Measurements from ENCODE around the gene PCNT. TPM values are rescaled to one million over a fixed set of nuclear protein-coding genes. Genes with fewer than 3 reads are reported as not detected.

PCNT gene
- total and polyA plus RNA-seq, 2 experiments from 2014 or later = 14.9 to 23.8 TPM

DNA sequence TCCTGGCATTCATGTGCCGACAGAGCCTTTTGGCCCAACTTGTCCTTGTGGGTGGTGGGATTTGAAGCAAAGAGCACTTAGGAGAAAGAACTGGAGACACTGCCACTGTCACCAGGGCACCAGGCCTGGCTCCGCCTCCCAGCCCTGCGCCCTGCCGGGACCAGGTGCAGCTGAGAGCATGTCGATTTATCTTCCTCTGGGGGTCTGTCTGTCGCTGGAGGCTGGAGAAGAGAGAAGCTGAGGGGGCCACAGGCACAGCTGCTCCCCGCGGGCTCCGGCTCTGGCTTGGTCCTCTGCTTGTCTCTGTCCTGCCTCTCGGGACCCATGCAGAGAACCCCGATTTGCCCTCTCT lies 28.2 kb downstream of the PCNT start:
- TF ChIP-seq EZH2phosphoT487 (IDR thresholded peaks at IDR 0.05; ENCODE audit: insufficient read depth, low read depth) (no peak), EZH2 (IDR thresholded peaks at IDR 0.05; ENCODE audit: insufficient read depth, poor library complexity, severe bottlenecking) (no peak)
- Histone ChIP-seq H3K27ac (no peak overlapping the region), H3K36me3 (ENCODE audit: low read depth) (peaks cover 29% of the 10 kb centered on the region), H2AFZ (no peak overlapping the region), H3K4me2 (ENCODE audit: unreplicated experiment) (no peak overlapping the region), H3K4me1 (ENCODE audit: insufficient read depth) (no peaks in the 10 kb centered on the region), H3K79me2 (ENCODE audit: insufficient read depth) (no peaks in the 10 kb centered on the region), H3F3A (ENCODE audit: insufficient read depth) (no peaks in the 10 kb centered on the region), H3K4me3 (no peak overlapping the region), H3K9me2 (ENCODE audit: insufficient read depth) (no peaks in the 10 kb centered on the region), H3K9ac (no peak overlapping the region), H4K20me1 (ENCODE audit: insufficient read depth) (no peaks in the 10 kb centered on the region), H3K9me3 (ENCODE audit: low read depth) (no peaks in the 10 kb centered on the region), H3K27me3 (replicated peaks; ENCODE audit: insufficient read depth) (no peaks in the 10 kb centered on the region)
- in situ Hi-C loops (cut with MboI) = no loop called here
- no peak for DNase-seq
- WGBS, 2 experiments (ENCODE audit: low coverage in 1 of 2, low lambda C conversion rate in 2 of 2, missing lambda C conversion rate in 2 of 2) = 95 to 96% methylated on average over 10 to 11 of the region's 11 CpGs

DNA sequence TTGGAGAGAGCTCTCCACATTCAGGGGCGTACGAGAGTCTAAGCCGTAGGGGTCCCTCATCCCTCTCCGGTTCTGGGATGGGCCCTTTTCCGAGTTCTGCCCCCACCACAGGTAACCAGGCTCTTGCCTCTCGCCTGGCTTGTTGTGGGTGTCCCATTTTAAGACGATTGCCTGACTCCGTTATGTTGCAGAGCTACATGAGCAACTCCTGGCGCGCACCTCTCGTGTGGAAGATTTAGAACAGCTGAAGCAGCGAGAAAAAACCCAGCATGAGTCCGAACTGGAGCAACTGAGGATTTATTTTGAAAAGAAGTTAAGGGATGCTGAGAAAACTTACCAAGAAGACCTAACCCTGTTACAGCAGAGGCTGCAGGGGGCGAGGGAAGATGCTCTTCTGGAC lies 29.0 kb downstream of the PCNT start:
- H3K4me3 ChIP-seq = no peak overlapping the region
- no peak overlapping the region for H2AFZ ChIP-seq
- in situ Hi-C loops (cut with MboI) = no loop called here
- H3K4me2 ChIP-seq (ENCODE audit: unreplicated experiment) = no peak overlapping the region
- no peaks in the 10 kb centered on the region for H3K4me1 ChIP-seq (ENCODE audit: insufficient read depth)
- TF ChIP-seq EZH2phosphoT487 (IDR thresholded peaks at IDR 0.05; ENCODE audit: insufficient read depth, low read depth) = no peak
- TF ChIP-seq EZH2 (IDR thresholded peaks at IDR 0.05; ENCODE audit: insufficient read depth, poor library complexity, severe bottlenecking) = no peak
- no peak overlapping the region for H3K27ac ChIP-seq
- H3K9me3 ChIP-seq (ENCODE audit: low read depth) = no peaks in the 10 kb centered on the region
- H3K9me2 ChIP-seq (ENCODE audit: insufficient read depth) = no peaks in the 10 kb centered on the region
- no peaks in the 10 kb centered on the region for H3K27me3 ChIP-seq (replicated peaks; ENCODE audit: insufficient read depth)
- H3K36me3 ChIP-seq (ENCODE audit: low read depth) = peaks cover 24% of the 10 kb centered on the region
- H3F3A ChIP-seq (ENCODE audit: insufficient read depth) = no peaks in the 10 kb centered on the region
- H3K79me2 ChIP-seq (ENCODE audit: insufficient read depth) = no peaks in the 10 kb centered on the region
- H4K20me1 ChIP-seq (ENCODE audit: insufficient read depth) = no peaks in the 10 kb centered on the region
- no peak for DNase-seq
- H3K9ac ChIP-seq = no peak overlapping the region
- 89 to 90% methylated on average over 14 of the region's 14 CpGs for WGBS, 2 experiments (ENCODE audit: low coverage in 1 of 2, low lambda C conversion rate in 2 of 2, missing lambda C conversion rate in 2 of 2)

DNA sequence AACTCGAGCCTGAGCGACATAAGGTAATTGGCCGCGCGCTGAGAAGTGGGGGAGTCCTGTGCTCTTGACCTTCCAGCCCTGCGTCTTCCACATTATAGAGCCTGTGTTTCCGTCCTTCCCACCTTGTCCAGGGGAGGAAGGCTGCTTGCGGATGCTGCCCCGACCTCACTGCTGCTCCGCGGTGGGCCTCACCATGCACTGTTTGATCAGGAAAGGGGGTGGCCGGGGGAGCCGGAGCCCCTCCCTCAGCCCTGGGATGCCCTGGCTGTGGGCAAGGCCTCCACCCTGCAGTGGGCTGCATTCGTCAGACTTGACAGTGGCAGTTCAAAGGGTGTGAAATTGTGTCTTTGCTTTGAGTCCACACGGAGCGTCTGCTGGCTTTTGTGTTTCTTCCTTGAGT lies 30.1 kb downstream of the PCNT start:
- no peak overlapping the region for H3K27ac ChIP-seq
- no peak for DNase-seq
- H3K4me3 ChIP-seq = no peak overlapping the region
- H3K9me2 ChIP-seq (ENCODE audit: insufficient read depth) = no peaks in the 10 kb centered on the region
- WGBS, 2 experiments (ENCODE audit: low coverage in 1 of 2, low lambda C conversion rate in 2 of 2, missing lambda C conversion rate in 2 of 2) = 90 to 91% methylated on average over 14 to 16 of the region's 16 CpGs
- no peaks in the 10 kb centered on the region for H4K20me1 ChIP-seq (ENCODE audit: insufficient read depth)
- H3F3A ChIP-seq (ENCODE audit: insufficient read depth) = no peaks in the 10 kb centered on the region
- no peaks in the 10 kb centered on the region for H3K4me1 ChIP-seq (ENCODE audit: insufficient read depth)
- peaks cover 18% of the 10 kb centered on the region for H3K36me3 ChIP-seq (ENCODE audit: low read depth)
- no peak overlapping the region for H2AFZ ChIP-seq
- in situ Hi-C loops (cut with MboI) = no loop called here
- TF ChIP-seq EZH2phosphoT487 (IDR thresholded peaks at IDR 0.05; ENCODE audit: insufficient read depth, low read depth) (no peak), EZH2 (IDR thresholded peaks at IDR 0.05; ENCODE audit: insufficient read depth, poor library complexity, severe bottlenecking) (no peak)
- no peaks in the 10 kb centered on the region for H3K27me3 ChIP-seq (replicated peaks; ENCODE audit: insufficient read depth)
- no peaks in the 10 kb centered on the region for H3K79me2 ChIP-seq (ENCODE audit: insufficient read depth)
- H3K9me3 ChIP-seq (ENCODE audit: low read depth) = no peaks in the 10 kb centered on the region
- no peak overlapping the region for H3K9ac ChIP-seq
- no peak overlapping the region for H3K4me2 ChIP-seq (ENCODE audit: unreplicated experiment)

DNA sequence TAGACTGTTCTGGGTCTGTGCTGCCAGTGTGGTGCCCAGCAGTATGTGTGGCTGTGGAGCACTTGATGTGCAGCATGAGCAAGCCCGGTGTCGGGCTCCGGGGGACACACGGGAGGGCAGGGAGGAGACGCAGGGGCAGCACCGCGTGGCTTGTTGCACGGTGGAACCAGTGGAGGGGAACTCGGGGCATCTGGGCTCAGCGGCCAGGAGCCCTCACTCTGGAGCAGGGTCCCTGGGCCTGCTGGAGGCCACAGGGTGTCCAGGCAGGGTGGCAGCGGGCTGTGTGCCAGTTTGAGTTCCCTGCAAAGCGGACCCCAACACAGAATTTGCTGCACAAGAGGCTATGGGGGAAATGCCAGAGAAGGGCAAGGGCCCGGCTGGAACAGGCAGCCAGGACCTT lies 30.6 kb downstream of the PCNT start:
- 95 to 98% methylated on average over 9 to 13 of the region's 13 CpGs for WGBS, 2 experiments (ENCODE audit: low coverage in 1 of 2, low lambda C conversion rate in 2 of 2, missing lambda C conversion rate in 2 of 2)
- Histone ChIP-seq H2AFZ (no peak overlapping the region), H3K9me2 (ENCODE audit: insufficient read depth) (no peaks in the 10 kb centered on the region)

More for the DNA sequence above, 30.6 kb downstream of the PCNT start:
- Histone ChIP-seq H3K4me3 (no peak overlapping the region), H4K20me1 (ENCODE audit: insufficient read depth) (no peaks in the 10 kb centered on the region), H3F3A (ENCODE audit: insufficient read depth) (no peaks in the 10 kb centered on the region), H3K27me3 (replicated peaks; ENCODE audit: insufficient read depth) (no peaks in the 10 kb centered on the region), H3K27ac (no peak overlapping the region), H3K79me2 (ENCODE audit: insufficient read depth) (no peaks in the 10 kb centered on the region), H3K4me1 (ENCODE audit: insufficient read depth) (no peaks in the 10 kb centered on the region), H3K4me2 (ENCODE audit: unreplicated experiment) (no peak overlapping the region), H3K9me3 (ENCODE audit: low read depth) (no peaks in the 10 kb centered on the region), H3K36me3 (ENCODE audit: low read depth) (peaks cover 13% of the 10 kb centered on the region), H3K9ac (no peak overlapping the region)
- in situ Hi-C loops (cut with MboI) = no loop called here
- DNase-seq = no peak
- TF ChIP-seq EZH2 (IDR thresholded peaks at IDR 0.05; ENCODE audit: insufficient read depth, poor library complexity, severe bottlenecking) (no peak), EZH2phosphoT487 (IDR thresholded peaks at IDR 0.05; ENCODE audit: insufficient read depth, low read depth) (no peak)

Measured in GM23248 (cell line).